Endothelial cell of umbilical vein (primary cell): ENCODE data around the gene TF. TPM values are rescaled to one million over a fixed set of nuclear protein-coding genes. Genes with fewer than 3 reads are reported as not detected.

Experiments used
- BruUV-seq: library from RNA; stranded (reverse); fragments of 400-500 nt; replicated peaks from 2 replicates; lab custom pipeline; 2021; lab: Mats Ljungman, UMichigan
- CTCF ChIA-PET: fragments of 300-600, 350-600 bp; sonication (Branson Sonifier 250); formaldehyde crosslinking; loops from one replicate; lab custom pipeline; 2021; ENCODE audit warnings: antibody characterized with exemption, inconsistent platforms; lab: Charles Lee
- POLR2A ChIA-PET: fragments of 300-600, 350-600 bp; sonication (Branson Sonifier 250); formaldehyde crosslinking; loops from one replicate; lab custom pipeline; 2021; ENCODE audit warnings: antibody characterized with exemption, inconsistent platforms; lab: Charles Lee
- DNase-seq: peaks from one replicate; pipeline ENCODE4 v3.0.0-alpha.2; 2011; ENCODE audit warnings: low read depth, low spot score
- FAIRE-seq: peaks from 2 replicates; lab custom pipeline; 2011; peaks lifted over from hg19 to GRCh38; lab: Jason Lieb, UNC
- H2AFZ ChIP-seq: 2 replicates; pipeline ENCODE4 v1.6.0; 2012; ENCODE audit warnings: low read depth, low read length, control low read depth, inconsistent platforms
- H3K27ac ChIP-seq: 2 replicates; pipeline ENCODE4 v1.5.1; 2011; ENCODE audit warnings: low read depth, mild to moderate bottlenecking, control low read depth, low read length, moderate library complexity; ENCODE audit not compliant: insufficient read depth
- H3K27me3 ChIP-seq, 2 experiments: 2 replicates each; pipeline versions ENCODE4 v1.6.0 to v1.6.1; 2011; ENCODE audit warnings: low read length in 2 of 2, mixed read lengths in 1 of 2; ENCODE audit not compliant: control insufficient read depth in 2 of 2, insufficient read depth in 2 of 2
- H3K36me3 ChIP-seq, 2 experiments: 2 replicates in 1 of 2; 3 replicates in 1 of 2; pipeline ENCODE4 v1.5.1; 2011; ENCODE audit warnings: low read length in 2 of 2, mild to moderate bottlenecking in 1 of 2, moderate library complexity in 1 of 2; ENCODE audit not compliant: control insufficient read depth in 2 of 2, insufficient read depth in 2 of 2; ENCODE audit errors: extremely low read depth in 1 of 2
- H3K4me1 ChIP-seq: 3 replicates; pipeline ENCODE4 v1.5.1; 2011; ENCODE audit warnings: mild to moderate bottlenecking, low read length; ENCODE audit not compliant: control insufficient read depth, insufficient read depth; ENCODE audit errors: extremely low read depth
- H3K4me2 ChIP-seq: 2 replicates; pipeline ENCODE4 v1.6.1; 2011; ENCODE audit warnings: low read length, control low read depth, mixed read lengths; ENCODE audit not compliant: insufficient read depth
- H3K4me3 ChIP-seq, 3 experiments: fragments of 200-600 bp in 1 of 3; sonication (generic), shearing (Covaris generic) in 1 of 3; replicated peaks in 1 of 3; 2 replicates each; pipeline ENCODE4 v1.5.1; 2011 to 2016; ENCODE audit warnings: control low read depth in 3 of 3, low read length in 3 of 3, mild to moderate bottlenecking in 2 of 3, inconsistent platforms in 1 of 3, low read depth in 1 of 3, moderate library complexity in 1 of 3; ENCODE audit not compliant: insufficient read depth in 1 of 3
- H3K79me2 ChIP-seq: 2 replicates; pipeline ENCODE4 v1.6.0; 2012; ENCODE audit warnings: low read length, inconsistent platforms; ENCODE audit not compliant: control insufficient read depth, insufficient read depth
- H3K9ac ChIP-seq: replicated peaks from 2 replicates; pipeline ENCODE3; 2011; ENCODE audit warnings: low read length, control low read depth; ENCODE audit not compliant: insufficient read depth; ENCODE audit errors: extremely low read depth
- H3K9me1 ChIP-seq: replicated peaks from 3 replicates; pipeline ENCODE4 v1.6.0; 2011; ENCODE audit warnings: mild to moderate bottlenecking, low read length; ENCODE audit not compliant: control insufficient read depth, insufficient read depth; ENCODE audit errors: extremely low read depth
- H3K9me3 ChIP-seq: replicated peaks from 2 replicates; pipeline ENCODE4 v1.5.1; 2012; ENCODE audit warnings: low read length, inconsistent platforms; ENCODE audit not compliant: control insufficient read depth, insufficient read depth
- H4K20me1 ChIP-seq: replicated peaks from 2 replicates; pipeline ENCODE3; 2011; ENCODE audit warnings: mild to moderate bottlenecking, low read length; ENCODE audit not compliant: control insufficient read depth, insufficient read depth; ENCODE audit errors: extremely low read depth
- EZH2 ChIP-seq: IDR thresholded peaks from 2 replicates; pipeline ENCODE4 v1.6.1; 2012; ENCODE audit warnings: borderline replicate concordance, low read depth, mild to moderate bottlenecking, moderate library complexity, low read length, inconsistent platforms; ENCODE audit not compliant: severe bottlenecking
- FOS ChIP-seq: IDR thresholded peaks from 2 replicates; pipeline ENCODE4 v1.6.1; 2011; ENCODE audit warnings: mild to moderate bottlenecking, low read length, moderate library complexity, borderline replicate concordance; ENCODE audit not compliant: insufficient read depth
- GATA2 ChIP-seq: IDR thresholded peaks from 2 replicates; pipeline ENCODE4 v1.7.0; 2011; ENCODE audit warnings: low read depth, mild to moderate bottlenecking, moderate library complexity, mixed read lengths, low read length; ENCODE audit not compliant: insufficient read length, insufficient read depth
- JUN ChIP-seq: IDR thresholded peaks from 2 replicates; pipeline ENCODE4 v1.6.1; 2011; ENCODE audit warnings: borderline replicate concordance, low read depth; ENCODE audit not compliant: insufficient read length, insufficient read depth
- MYC ChIP-seq: IDR thresholded peaks from one replicate; pipeline ENCODE4 v1.6.1; 2011; ENCODE audit warnings: mild to moderate bottlenecking, low read depth, low read length
- POLR2A ChIP-seq: IDR thresholded peaks from 2 replicates; pipeline ENCODE4 v1.6.1; 2012; ENCODE audit warnings: low read depth, mild to moderate bottlenecking, control low read depth, low read length
- POLR2AphosphoS5 ChIP-seq: IDR thresholded peaks from 2 replicates; pipeline ENCODE4 v1.6.1; 2012; ENCODE audit warnings: low read depth, mild to moderate bottlenecking, control low read depth, low read length, moderate library complexity; ENCODE audit not compliant: insufficient read depth
- dilution Hi-C: fragments of 300-500 bp; cut with MboI; formaldehyde crosslinking; loops from one replicate; pipeline ENCODE4 v1.15.0; 2019; ENCODE audit warnings: low sequenced_read_pairs; ENCODE audit not compliant: extremely low pct_ligation_motif_present
- intact Hi-C: fragments of 100-400 bp; cut with micrococcal nuclease; formaldehyde crosslinking; loops from one replicate; pipeline ENCODE4 v1.10.0; 2022
- polyA plus RNA-seq, 4 experiments: library from polyadenylated mRNA; depleted of rRNA in 3 of 4; stranded (reverse) in 3 of 4; unstranded in 1 of 4; fragments of >200 nt; gene quantifications; 2 replicates each; pipeline versions ENCODE4 v1.2.1 to v1.2.3, GENCODE V29; 2011 to 2012; ENCODE audit warnings: missing spikeins in 1 of 4
- total RNA-seq: library from RNA; stranded (reverse); gene quantifications from 2 replicates; pipeline ENCODE4 v1.2.3, GENCODE V29; 2021
- TF ChIP-seq, protein P1 (sequence below): IDR thresholded peaks from 2 replicates; pipeline ENCODE4 v1.6.1; 2011; ENCODE audit not compliant: insufficient read depth, insufficient read length
- TF ChIP-seq, protein P2 (sequence below), 2 donors: IDR thresholded peaks; 1 replicate in 1 of 2; 2 replicates in 1 of 2; pipeline ENCODE4 v1.5.1; 2011; ENCODE audit warnings: low read length in 2 of 2, mild to moderate bottlenecking in 2 of 2, moderate library complexity in 2 of 2, control low read depth in 1 of 2, inconsistent platforms in 1 of 2, low read depth in 1 of 2; ENCODE audit not compliant: insufficient read depth in 1 of 2; ENCODE audit errors: extremely low read depth in 1 of 2

The TF gene
- total and polyA plus RNA-seq, 2 donors (not counting 3 experiments of a cell fraction or from before 2014, with no cell fraction given): 0.32 to 0.69 TPM

GRCh38 chr3:133749427-133750258 is 3.5 kb downstream of the TF start:
- DNase-seq (no peak), FAIRE-seq (no peak)
- H3K4me2 ChIP-seq: no peak overlapping the region
- dilution Hi-C loops (no loop called here), intact Hi-C loops (no loop called here)
- no peaks in the 10 kb centered on the region for H3K9me1 ChIP-seq
- H2AFZ ChIP-seq: no peak overlapping the region
- no peaks in the 10 kb centered on the region for H3K4me1 ChIP-seq
- H3K36me3 ChIP-seq: no peaks in the 10 kb centered on the region
- H3K27ac ChIP-seq: no peak overlapping the region
- POLR2A ChIA-PET: no interaction called here
- BruUV-seq: no TSS peak
- no peaks in the 10 kb centered on the region for H3K9me3 ChIP-seq
- no peak overlapping the region for H3K9ac ChIP-seq
- H3K4me3 ChIP-seq: no peak overlapping the region
- TF ChIP-seq JUN (no peak), POLR2A (no peak), POLR2AphosphoS5 (no peak), MYC (no peak), FOS (no peak), GATA2 (no peak), EZH2 (no peak)
- TF ChIP-seq, protein P1, sequence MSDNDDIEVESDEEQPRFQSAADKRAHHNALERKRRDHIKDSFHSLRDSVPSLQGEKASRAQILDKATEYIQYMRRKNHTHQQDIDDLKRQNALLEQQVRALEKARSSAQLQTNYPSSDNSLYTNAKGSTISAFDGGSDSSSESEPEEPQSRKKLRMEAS: no peak
- TF ChIP-seq, protein P2, sequence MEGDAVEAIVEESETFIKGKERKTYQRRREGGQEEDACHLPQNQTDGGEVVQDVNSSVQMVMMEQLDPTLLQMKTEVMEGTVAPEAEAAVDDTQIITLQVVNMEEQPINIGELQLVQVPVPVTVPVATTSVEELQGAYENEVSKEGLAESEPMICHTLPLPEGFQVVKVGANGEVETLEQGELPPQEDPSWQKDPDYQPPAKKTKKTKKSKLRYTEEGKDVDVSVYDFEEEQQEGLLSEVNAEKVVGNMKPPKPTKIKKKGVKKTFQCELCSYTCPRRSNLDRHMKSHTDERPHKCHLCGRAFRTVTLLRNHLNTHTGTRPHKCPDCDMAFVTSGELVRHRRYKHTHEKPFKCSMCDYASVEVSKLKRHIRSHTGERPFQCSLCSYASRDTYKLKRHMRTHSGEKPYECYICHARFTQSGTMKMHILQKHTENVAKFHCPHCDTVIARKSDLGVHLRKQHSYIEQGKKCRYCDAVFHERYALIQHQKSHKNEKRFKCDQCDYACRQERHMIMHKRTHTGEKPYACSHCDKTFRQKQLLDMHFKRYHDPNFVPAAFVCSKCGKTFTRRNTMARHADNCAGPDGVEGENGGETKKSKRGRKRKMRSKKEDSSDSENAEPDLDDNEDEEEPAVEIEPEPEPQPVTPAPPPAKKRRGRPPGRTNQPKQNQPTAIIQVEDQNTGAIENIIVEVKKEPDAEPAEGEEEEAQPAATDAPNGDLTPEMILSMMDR (IDR thresholded peaks at IDR 0.05; ENCODE audit: extremely low read depth in 1 of 2, insufficient read depth in 1 of 2, low read depth in 1 of 2, low read length in 2 of 2): no peak
- H3K27me3 ChIP-seq: peaks cover 14 to 23% of the 10 kb centered on the region in 2 experiments
- H3K79me2 ChIP-seq: no peaks in the 10 kb centered on the region
- no peaks in the 10 kb centered on the region for H4K20me1 ChIP-seq
- CTCF ChIA-PET: no interaction called here
